SK-N-SH (cell line): ENCODE data around the gene TBCD. TPM values are rescaled to one million over a fixed set of nuclear protein-coding genes. Genes with fewer than 3 reads are reported as not detected.
"Not testable (repeated sequence)": the region's sequence is repeated elsewhere in the genome, so short reads cannot be mapped to it uniquely, and the experiment has no call there.

Experiments
- CTCF ChIA-PET: fragments of 300-600, 350-600 bp; formaldehyde crosslinking; extraction: SDS; loops from one replicate; lab custom pipeline; 2021; lab: Yijun Ruan, JAX
- POLR2A ChIA-PET: fragments of 350-600 bp; sonication (Branson Sonifier 250); formaldehyde crosslinking; extraction: SDS; loops from one replicate; lab custom pipeline; 2020; ENCODE audit warnings: antibody characterized with exemption, inconsistent platforms; lab: Yijun Ruan, JAX
- DNase-seq: peaks from one replicate; pipeline ENCODE4 v3.0.0; 2012
- H2AFZ ChIP-seq: fragments of 200-600 bp; sonication (generic); 2 replicates; pipeline ENCODE4 v1.8.1; 2016; ENCODE audit warnings: antibody characterized with exemption, mild to moderate bottlenecking, low read depth
- H3F3A ChIP-seq: fragments of 200-600 bp; sonication (generic); replicated peaks from 2 replicates; pipeline ENCODE3; 2016; ENCODE audit warnings: antibody characterized with exemption, mild to moderate bottlenecking; ENCODE audit not compliant: insufficient read depth
- H3K27ac ChIP-seq, 2 experiments: fragments of 200-500 bp in 1 of 2; fragments of 200-600 bp in 1 of 2; sonication (Bioruptor generic) in 1 of 2; sonication (generic), shearing (Covaris generic) in 1 of 2; 2 replicates each; pipeline versions ENCODE4 v1.5.1 to v1.6.1; 2014 to 2016; ENCODE audit warnings: low read depth in 2 of 2, inconsistent platforms in 1 of 2, low read length in 1 of 2, mild to moderate bottlenecking in 1 of 2, mixed read lengths in 1 of 2
- H3K27me3 ChIP-seq: fragments of 200-600 bp; sonication (generic), shearing (Covaris generic); 2 replicates; pipeline ENCODE4 v1.6.1; 2016; ENCODE audit warnings: mixed run types; ENCODE audit not compliant: insufficient read depth
- H3K36me3 ChIP-seq, 2 experiments: fragments of 200-500 bp in 1 of 2; fragments of 200-600 bp in 1 of 2; sonication (Bioruptor generic) in 1 of 2; sonication (generic) in 1 of 2; replicated peaks in 1 of 2; 2 replicates each; pipeline versions ENCODE3 to v1.5.1; 2014 to 2016; ENCODE audit warnings: low read length in 1 of 2, mild to moderate bottlenecking in 1 of 2; ENCODE audit not compliant: insufficient read depth in 2 of 2, control insufficient read depth in 1 of 2
- H3K4me1 ChIP-seq, 2 experiments: fragments of 200-500 bp in 1 of 2; fragments of 200-600 bp in 1 of 2; sonication (Bioruptor generic) in 1 of 2; sonication (generic), shearing (Covaris generic) in 1 of 2; 2 replicates each; pipeline versions ENCODE4 v1.5.1 to v1.6.1; 2014 to 2016; ENCODE audit warnings: low read depth in 1 of 2, low read length in 1 of 2, mixed run types in 1 of 2; ENCODE audit not compliant: insufficient read depth in 2 of 2, control insufficient read depth in 1 of 2
- H3K4me2 ChIP-seq: fragments of 200-600 bp; sonication (generic), shearing (Covaris generic); 2 replicates; pipeline ENCODE4 v1.6.1; 2017; ENCODE audit warnings: mixed run types
- H3K4me3 ChIP-seq, 2 experiments: fragments of 200-500 bp in 1 of 2; fragments of 200-600 bp in 1 of 2; sonication (Bioruptor generic) in 1 of 2; sonication (generic), shearing (Covaris generic) in 1 of 2; 2 replicates each; pipeline versions ENCODE4 v1.5.1 to v1.8.1; 2014 to 2016; ENCODE audit warnings: low read depth in 2 of 2, inconsistent platforms in 1 of 2, low read length in 1 of 2, mild to moderate bottlenecking in 1 of 2, mixed read lengths in 1 of 2, moderate library complexity in 1 of 2
- H3K79me2 ChIP-seq: fragments of 200-600 bp; sonication (generic); 2 replicates; pipeline ENCODE4 v1.8.1; 2017; ENCODE audit warnings: mild to moderate bottlenecking; ENCODE audit not compliant: insufficient read depth
- H3K9ac ChIP-seq: fragments of 200-600 bp; sonication (generic); 2 replicates; pipeline ENCODE4 v1.6.1; 2017; ENCODE audit warnings: mixed run types
- H3K9me2 ChIP-seq: fragments of 200-600 bp; sonication (generic); 2 replicates; pipeline ENCODE4 v1.6.1; 2017; ENCODE audit warnings: mixed run types
- H3K9me3 ChIP-seq: fragments of 200-600 bp; sonication (generic); 2 replicates; pipeline ENCODE4 v1.6.1; 2017; ENCODE audit warnings: mixed run types, mild to moderate bottlenecking, moderate library complexity
- H4K20me1 ChIP-seq: fragments of 200-600 bp; sonication (generic); 2 replicates; pipeline ENCODE4 v1.6.1; 2017; ENCODE audit warnings: mild to moderate bottlenecking, mixed run types; ENCODE audit not compliant: insufficient read depth
- JUND ChIP-seq: IDR thresholded peaks from 2 replicates; pipeline ENCODE4 v1.4.0; 2012
- MEF2A ChIP-seq: IDR thresholded peaks from 2 replicates; pipeline ENCODE4 v1.4.0; 2012; ENCODE audit warnings: low read depth, borderline replicate concordance
- NRF1 ChIP-seq: IDR thresholded peaks from 2 replicates; pipeline ENCODE4 v1.6.1; 2012; ENCODE audit warnings: low read depth, mild to moderate bottlenecking, low read length
- RAD21 ChIP-seq: IDR thresholded peaks from 2 replicates; pipeline ENCODE4 v1.6.1; 2012; ENCODE audit warnings: mild to moderate bottlenecking, low read length
- RFX5 ChIP-seq: IDR thresholded peaks from 2 replicates; pipeline ENCODE4 v1.6.1; 2012; ENCODE audit warnings: mild to moderate bottlenecking, improper control_type of control experiment, low read length
- TEAD4 ChIP-seq: IDR thresholded peaks from 2 replicates; pipeline ENCODE4 v1.4.0; 2012; ENCODE audit warnings: mild to moderate bottlenecking, borderline replicate concordance; ENCODE audit not compliant: insufficient read depth
- WGBS: methylation state at CpG from one replicate; pipeline ENCODE4 v1.1.6; 2017; ENCODE audit warnings: low lambda C conversion rate; 5-methylcytosine and 5-hydroxymethylcytosine counted together
- polyA plus RNA-seq, 3 experiments: library from polyadenylated mRNA; depleted of rRNA; stranded (reverse); fragments of >200 nt; gene quantifications; 2 replicates each; pipeline ENCODE4 v1.2.3, GENCODE V29; 2012
- TF ChIP-seq, protein P1 (sequence below): IDR thresholded peaks from 2 replicates; pipeline ENCODE4; 2012
- TF ChIP-seq, protein P2 (sequence below): IDR thresholded peaks from 2 replicates; pipeline ENCODE4 v1.4.0; 2012; ENCODE audit warnings: low read depth, borderline replicate concordance

Gene TBCD
- polyA plus RNA-seq, 1 of the 3 experiments (the other 2 are of a cell fraction): 107 TPM

DNA sequence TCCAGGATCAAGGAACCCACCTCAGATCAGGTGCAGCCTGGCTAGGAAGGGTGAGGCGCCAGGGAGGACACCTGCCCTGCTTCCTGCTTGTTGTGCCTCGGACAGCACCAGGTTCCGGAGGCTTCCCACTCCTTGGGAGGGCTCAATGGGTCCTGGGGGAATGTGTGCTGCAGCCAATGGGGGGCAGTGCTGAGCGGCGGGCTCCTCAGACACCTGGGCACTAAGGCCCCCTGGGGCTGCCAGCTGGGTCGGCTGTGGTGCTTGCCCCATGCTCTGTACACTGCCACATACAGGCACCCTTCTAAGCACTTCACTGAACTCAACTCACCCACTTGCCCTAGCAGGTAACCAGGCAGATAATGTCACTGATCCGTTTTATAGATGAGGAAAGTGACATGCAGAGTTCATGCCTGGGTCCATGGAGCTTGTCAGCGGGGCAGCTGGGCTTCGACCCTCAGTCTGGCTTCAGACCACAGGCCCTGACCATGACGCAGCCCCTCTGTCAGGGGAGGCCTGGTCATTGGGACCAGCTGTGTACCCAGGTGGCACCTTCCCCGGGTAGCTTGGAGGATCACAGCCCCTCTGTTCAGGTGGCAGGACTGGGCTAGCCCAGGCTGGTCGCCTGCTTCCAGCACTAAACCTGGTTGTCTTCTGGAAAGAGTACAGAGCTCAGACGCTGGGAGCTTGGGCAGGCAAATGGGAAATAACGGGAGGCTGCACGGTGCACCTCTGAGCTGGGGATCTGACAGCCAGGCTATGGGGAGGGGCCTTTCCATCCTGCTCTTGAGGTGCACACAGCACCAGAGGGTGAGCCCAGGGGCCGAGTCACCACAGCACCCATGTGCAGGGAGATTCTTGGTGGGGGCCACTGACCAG, 8.3 kb upstream of the TBCD start:
- no peaks in the 10 kb centered on the region for H3K79me2 ChIP-seq
- POLR2A ChIA-PET: interaction anchor here (0.6 to 1.3 kb wide), 2 partner anchors 27 kb away, joined by 3 to 4 read pairs; partner anchors contain the start of gene FN3KRP
- no peak overlapping the region for H3K27ac ChIP-seq

DNA sequence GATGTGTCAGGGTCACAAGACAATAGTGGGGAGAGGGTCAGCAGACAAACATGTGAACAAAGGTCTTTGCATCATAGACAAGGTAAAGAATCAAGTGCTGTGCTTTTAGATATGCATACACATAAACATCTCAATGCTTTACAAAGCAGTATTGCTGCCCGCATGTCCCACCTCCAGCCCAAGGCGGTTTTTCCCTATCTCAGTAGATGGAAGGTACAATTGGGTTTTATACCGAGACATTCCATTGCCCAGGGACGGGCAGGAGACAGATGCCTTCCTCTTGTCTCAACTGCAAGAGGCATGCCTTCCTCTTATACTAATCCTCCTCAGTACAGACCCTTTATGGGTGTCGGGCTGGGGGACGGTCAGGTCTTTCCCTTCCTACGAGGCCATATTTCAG, 7.1 kb upstream of the TBCD start:
- H3K4me2 ChIP-seq, H3K79me2 ChIP-seq, DNase-seq, H3K27ac ChIP-seq, H2AFZ ChIP-seq, POLR2A ChIA-PET, H3K4me1 ChIP-seq, H3K9ac ChIP-seq, H4K20me1 ChIP-seq, CTCF ChIA-PET, H3K4me3 ChIP-seq, H3K27me3 ChIP-seq, H3F3A ChIP-seq, H3K9me2 ChIP-seq: not testable (repeated sequence)
- peaks cover 11% of the 10 kb centered on the region; the same call in 1 of the 2 replicates for H3K9me3 ChIP-seq
- H3K36me3 ChIP-seq: peaks cover 17 to 47% of the 10 kb centered on the region in 2 experiments
- WGBS: 87% methylated on average over 7 of the region's 7 CpGs

More for the DNA sequence above, 8.3 kb upstream of the TBCD start:
- Histone ChIP-seq H3K9me3 (peaks cover 11% of the 10 kb centered on the region; the same call in 1 of the 2 replicates), H3K4me1 (no peaks in the 10 kb centered on the region), H3F3A (no peaks in the 10 kb centered on the region), H3K4me3 (no peak overlapping the region), H2AFZ (no peak overlapping the region), H3K9ac (no peak overlapping the region), H3K9me2 (no peaks in the 10 kb centered on the region), H3K36me3 (peaks cover 17 to 43% of the 10 kb centered on the region in 2 experiments), H4K20me1 (no peaks in the 10 kb centered on the region), H3K4me2 (no peak overlapping the region), H3K27me3 (no peaks in the 10 kb centered on the region)
- TF ChIP-seq, protein P1, sequence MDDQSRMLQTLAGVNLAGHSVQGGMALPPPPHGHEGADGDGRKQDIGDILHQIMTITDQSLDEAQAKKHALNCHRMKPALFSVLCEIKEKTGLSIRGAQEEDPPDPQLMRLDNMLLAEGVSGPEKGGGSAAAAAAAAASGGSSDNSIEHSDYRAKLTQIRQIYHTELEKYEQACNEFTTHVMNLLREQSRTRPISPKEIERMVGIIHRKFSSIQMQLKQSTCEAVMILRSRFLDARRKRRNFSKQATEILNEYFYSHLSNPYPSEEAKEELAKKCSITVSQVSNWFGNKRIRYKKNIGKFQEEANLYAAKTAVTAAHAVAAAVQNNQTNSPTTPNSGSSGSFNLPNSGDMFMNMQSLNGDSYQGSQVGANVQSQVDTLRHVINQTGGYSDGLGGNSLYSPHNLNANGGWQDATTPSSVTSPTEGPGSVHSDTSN: no peak
- TF ChIP-seq RAD21 (no peak), TEAD4 (no peak), JUND (no peak), RFX5 (no peak), MEF2A (no peak), NRF1 (no peak)
- TF ChIP-seq, protein P2, sequence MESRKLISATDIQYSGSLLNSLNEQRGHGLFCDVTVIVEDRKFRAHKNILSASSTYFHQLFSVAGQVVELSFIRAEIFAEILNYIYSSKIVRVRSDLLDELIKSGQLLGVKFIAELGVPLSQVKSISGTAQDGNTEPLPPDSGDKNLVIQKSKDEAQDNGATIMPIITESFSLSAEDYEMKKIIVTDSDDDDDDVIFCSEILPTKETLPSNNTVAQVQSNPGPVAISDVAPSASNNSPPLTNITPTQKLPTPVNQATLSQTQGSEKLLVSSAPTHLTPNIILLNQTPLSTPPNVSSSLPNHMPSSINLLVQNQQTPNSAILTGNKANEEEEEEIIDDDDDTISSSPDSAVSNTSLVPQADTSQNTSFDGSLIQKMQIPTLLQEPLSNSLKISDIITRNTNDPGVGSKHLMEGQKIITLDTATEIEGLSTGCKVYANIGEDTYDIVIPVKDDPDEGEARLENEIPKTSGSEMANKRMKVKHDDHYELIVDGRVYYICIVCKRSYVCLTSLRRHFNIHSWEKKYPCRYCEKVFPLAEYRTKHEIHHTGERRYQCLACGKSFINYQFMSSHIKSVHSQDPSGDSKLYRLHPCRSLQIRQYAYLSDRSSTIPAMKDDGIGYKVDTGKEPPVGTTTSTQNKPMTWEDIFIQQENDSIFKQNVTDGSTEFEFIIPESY: no peak
- no peak for DNase-seq
- WGBS: 86% methylated on average over 16 of the region's 16 CpGs
- CTCF ChIA-PET: no interaction called here
